ENCODE measurements around the gene KRTAP9-4. TPM values are rescaled to one million over a fixed set of nuclear protein-coding genes. Genes with fewer than 3 reads are reported as not detected.
"Not testable (repeated sequence)": the region's sequence is repeated elsewhere in the genome, so short reads cannot be mapped to it uniquely, and the experiment has no call there.

Gene KRTAP9-4, protein sequence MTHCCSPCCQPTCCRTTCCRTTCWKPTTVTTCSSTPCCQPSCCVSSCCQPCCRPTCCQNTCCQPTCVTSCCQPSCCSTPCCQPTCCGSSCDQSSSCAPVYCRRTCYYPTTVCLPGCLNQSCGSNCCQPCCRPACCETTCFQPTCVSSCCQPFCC
- not detected for total RNA-seq

DNA sequence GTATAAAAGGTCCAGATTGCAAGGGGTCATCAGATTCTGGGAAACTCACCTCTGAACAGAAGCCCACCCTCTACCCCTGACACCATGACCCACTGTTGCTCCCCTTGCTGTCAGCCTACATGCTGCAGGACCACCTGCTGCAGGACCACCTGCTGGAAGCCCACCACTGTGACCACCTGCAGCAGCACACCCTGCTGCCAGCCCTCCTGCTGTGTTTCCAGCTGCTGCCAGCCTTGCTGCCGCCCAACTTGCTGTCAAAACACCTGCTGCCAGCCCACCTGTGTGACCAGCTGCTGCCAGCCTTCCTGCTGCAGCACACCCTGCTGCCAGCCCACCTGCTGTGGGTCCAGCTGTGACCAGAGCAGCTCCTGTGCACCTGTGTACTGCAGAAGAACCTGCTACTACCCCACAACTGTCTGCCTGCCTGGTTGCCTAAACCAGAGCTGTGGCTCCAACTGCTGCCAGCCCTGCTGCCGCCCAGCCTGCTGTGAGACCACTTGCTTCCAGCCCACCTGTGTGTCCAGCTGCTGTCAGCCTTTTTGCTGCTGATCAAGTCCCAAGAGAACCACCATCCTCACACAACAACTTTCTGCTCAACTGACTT lies at the start of gene KRTAP9-4:
Gene KRTAP9-4, plus strand, starts transcription at position 51 of the 604 bp plus-strand sequence. Its CDS starts 34 bp downstream, at position 85.
- H3K27ac Mint-ChIP-seq; H3K9me3 Mint-ChIP-seq; DNase-seq (ENCODE audit: low spot score in 2 of 2); ATAC-seq; H3K36me3 Mint-ChIP-seq: not testable (repeated sequence)

- Mint-ChIP-seq H3K36me3 (no peaks in the 10 kb centered on the region), H3K9me3 (no peaks in the 10 kb centered on the region), H3K27ac (no peak overlapping the region)
- peak in 1 of 2 donors; percentile 66 for ATAC-seq
- DNase-seq (ENCODE audit: low spot score in 2 of 2): no peak
These were observed 37.5 kb upstream of the KRTAP9-4 start for GRCh38 chr17:41211845-41212466.

GRCh38 chr17:41212524-41213169 lies 36.8 kb upstream of the KRTAP9-4 start:
- Mint-ChIP-seq H3K9me3 (no peaks in the 10 kb centered on the region), H3K36me3 (no peaks in the 10 kb centered on the region), H3K27ac (no peak overlapping the region)
- DNase-seq (ENCODE audit: low spot score in 2 of 2) (no peak), ATAC-seq (no peak)

GRCh38 chr17:41215681-41216080 lies 33.8 kb upstream of the KRTAP9-4 start:
- Mint-ChIP-seq H3K36me3 (peaks cover 5 to 19% of the 10 kb centered on the region in 2 donors), H3K27ac (no peak overlapping the region), H3K9me3 (peaks cover 4 to 16% of the 10 kb centered on the region in 2 donors)
- DNase-seq (ENCODE audit: low spot score in 2 of 2) (no peak), ATAC-seq (no peak)

GRCh38 chr17:41223821-41224220 lies 25.7 kb upstream of the KRTAP9-4 start:
- ATAC-seq: no peak

DNA sequence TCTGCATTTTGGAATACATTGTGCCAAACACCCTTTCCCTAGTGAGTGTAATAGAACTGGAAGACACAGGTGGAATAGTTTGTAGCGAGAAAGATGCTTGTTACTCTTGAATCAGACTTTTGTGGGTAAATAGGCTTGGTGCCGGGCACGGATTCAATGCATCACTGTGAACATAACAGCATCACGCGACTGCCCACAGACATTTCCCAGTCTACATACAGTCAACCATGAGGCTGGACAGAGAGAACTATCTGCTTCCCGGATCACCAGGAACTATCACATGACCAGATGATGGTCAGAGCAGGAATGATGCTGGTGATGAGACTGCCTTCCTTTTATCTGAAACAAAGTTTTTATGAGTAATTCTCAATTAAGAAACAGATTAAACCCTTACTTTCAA lies 23.4 kb upstream of the KRTAP9-4 start:
- no peak overlapping the region for H3K27ac Mint-ChIP-seq
- H3K36me3 Mint-ChIP-seq: peaks cover 0 to under 1% of the 10 kb centered on the region in 2 donors
- no peak for ATAC-seq
- H3K9me3 Mint-ChIP-seq: peaks cover 0 to 4% of the 10 kb centered on the region in 2 donors
- no peak for DNase-seq (ENCODE audit: low spot score in 2 of 2)

More at GRCh38 chr17:41223821-41224220, 25.7 kb upstream of the KRTAP9-4 start:
- no peak for DNase-seq (ENCODE audit: low spot score in 2 of 2)
- Mint-ChIP-seq H3K9me3 (peaks cover 4 to 20% of the 10 kb centered on the region in 2 donors), H3K27ac (no peak overlapping the region), H3K36me3 (peaks cover 5 to 16% of the 10 kb centered on the region in 2 donors)

DNA sequence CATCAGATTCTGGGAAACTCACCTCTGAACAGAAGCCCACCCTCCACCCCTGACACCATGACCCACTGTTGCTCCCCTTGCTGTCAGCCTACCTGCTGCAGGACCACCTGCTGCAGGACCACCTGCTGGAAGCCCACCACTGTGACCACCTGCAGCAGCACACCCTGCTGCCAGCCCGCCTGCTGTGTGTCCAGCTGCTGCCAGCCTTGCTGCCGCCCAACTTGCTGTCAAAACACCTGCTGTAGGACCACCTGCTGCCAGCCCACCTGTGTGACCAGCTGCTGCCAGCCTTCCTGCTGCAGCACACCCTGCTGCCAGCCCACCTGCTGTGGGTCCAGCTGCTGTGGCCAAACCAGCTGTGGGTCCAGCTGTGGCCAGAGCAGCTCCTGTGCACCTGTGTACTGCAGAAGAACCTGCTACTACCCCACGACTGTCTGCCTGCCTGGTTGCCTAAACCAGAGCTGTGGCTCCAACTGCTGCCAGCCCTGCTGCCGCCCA lies 22.8 kb upstream of the KRTAP9-4 start, which contains the start of gene KRTAP9-2:
Gene KRTAP9-2, plus strand, starts transcription at position 51 of the 498 bp plus-strand sequence. Its CDS starts 7 bp downstream, at position 58.
- H3K27ac Mint-ChIP-seq; ATAC-seq; H3K36me3 Mint-ChIP-seq; DNase-seq (ENCODE audit: low spot score in 2 of 2); H3K9me3 Mint-ChIP-seq: not testable (repeated sequence)

DNA sequence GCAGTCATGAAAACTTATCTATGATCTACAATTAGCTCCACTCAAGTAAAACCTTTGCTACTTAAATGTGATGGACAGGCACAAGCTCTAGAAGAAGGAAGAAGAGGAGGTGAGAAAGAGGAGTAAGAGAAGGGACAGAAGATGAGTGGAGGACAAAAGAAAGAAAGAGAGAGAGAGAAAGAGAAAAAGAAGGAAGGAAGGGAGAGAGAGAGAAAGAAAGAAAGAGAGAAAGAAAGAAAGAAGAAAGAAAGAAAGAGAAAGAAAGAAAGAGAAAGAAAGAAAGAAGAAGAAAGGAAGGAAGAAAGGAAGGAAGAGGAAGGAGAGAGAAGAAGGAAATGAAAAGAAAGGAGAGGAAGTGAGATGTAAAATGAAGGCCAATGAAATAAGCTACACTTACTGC lies 19.4 kb upstream of the KRTAP9-4 start:
- Mint-ChIP-seq H3K27ac (no peak overlapping the region), H3K9me3 (no peaks in the 10 kb centered on the region), H3K36me3 (no peaks in the 10 kb centered on the region)
- DNase-seq (ENCODE audit: low spot score in 2 of 2) (no peak), ATAC-seq (no peak)

DNA sequence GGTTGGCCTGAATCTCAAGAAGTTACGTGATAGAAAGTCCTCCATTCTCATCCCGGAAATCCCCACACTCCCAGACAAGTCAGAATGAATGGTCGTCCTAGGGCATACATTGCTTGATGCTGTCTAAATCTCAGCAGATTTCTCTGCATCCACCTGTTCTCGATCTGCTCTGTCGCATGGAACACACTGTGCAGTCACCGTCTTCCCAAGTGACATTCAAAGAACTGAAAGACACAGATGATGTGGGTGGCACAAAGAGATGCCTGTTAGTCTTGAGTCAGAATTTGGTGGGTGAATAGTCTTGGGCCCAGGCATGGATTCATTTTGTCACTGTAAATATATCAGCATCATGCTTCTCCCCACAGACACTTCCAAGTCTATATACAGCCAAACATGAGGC lies 17.8 kb upstream of the KRTAP9-4 start:
- Mint-ChIP-seq H3K36me3 (no peaks in the 10 kb centered on the region), H3K9me3 (no peaks in the 10 kb centered on the region), H3K27ac (no peak overlapping the region)
- DNase-seq (ENCODE audit: low spot score in 2 of 2): no peak
- ATAC-seq: no peak

DNA sequence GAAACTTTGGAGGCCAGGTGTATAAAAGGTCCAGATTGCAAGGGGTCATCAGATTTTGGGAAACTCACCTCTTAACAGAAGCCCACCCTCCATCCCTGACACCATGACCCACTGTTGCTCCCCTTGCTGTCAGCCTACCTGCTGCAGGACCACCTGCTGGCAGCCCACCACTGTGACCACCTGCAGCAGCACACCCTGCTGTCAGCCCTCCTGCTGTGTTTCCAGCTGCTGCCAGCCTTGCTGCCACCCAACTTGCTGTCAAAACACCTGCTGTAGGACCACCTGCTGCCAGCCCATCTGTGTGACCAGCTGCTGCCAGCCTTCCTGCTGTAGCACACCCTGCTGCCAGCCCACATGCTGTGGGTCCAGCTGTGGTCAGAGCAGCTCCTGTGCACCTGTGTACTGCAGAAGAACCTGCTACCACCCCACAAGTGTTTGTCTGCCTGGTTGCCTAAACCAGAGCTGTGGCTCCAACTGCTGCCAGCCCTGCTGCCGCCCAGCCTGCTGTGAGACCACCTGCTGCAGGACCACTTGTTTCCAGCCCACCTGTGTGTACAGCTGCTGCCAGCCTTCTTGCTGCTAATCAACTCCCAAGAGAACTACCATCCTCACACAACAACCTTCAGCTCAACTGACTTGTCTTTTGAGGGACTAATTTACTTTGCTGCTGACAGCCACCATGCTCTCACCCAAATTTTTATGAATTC lies 16.9 kb upstream of the KRTAP9-4 start, which contains the start of gene KRTAP9-3:
Gene KRTAP9-3, plus strand, starts transcription at position 51 of the 707 bp plus-strand sequence. Its CDS starts 53 bp downstream, at position 104.
- not testable (repeated sequence) for ATAC-seq; DNase-seq (ENCODE audit: low spot score in 2 of 2); H3K9me3 Mint-ChIP-seq; H3K27ac Mint-ChIP-seq; H3K36me3 Mint-ChIP-seq

- H3K9me3 Mint-ChIP-seq; H3K36me3 Mint-ChIP-seq; ATAC-seq; DNase-seq (ENCODE audit: low spot score in 2 of 2); H3K27ac Mint-ChIP-seq: not testable (repeated sequence)
These were observed 12.4 kb upstream of the KRTAP9-4 start for GRCh38 chr17:41237116-41237515.

GRCh38 chr17:41237949-41238437 lies 11.5 kb upstream of the KRTAP9-4 start, which contains the start of gene KRTAP9-8:
Gene KRTAP9-8 (plus strand): TSS chr17:41237999. CDS start chr17:41238052, 53 bp downstream.
- not testable (repeated sequence) for ATAC-seq; DNase-seq (ENCODE audit: low spot score in 2 of 2); H3K9me3 Mint-ChIP-seq; H3K36me3 Mint-ChIP-seq; H3K27ac Mint-ChIP-seq

GRCh38 chr17:41246995-41247787 lies 2.3 kb upstream of the KRTAP9-4 start:
- peak overlapping the region in 1 of 2 donors; percentile 5 for H3K27ac Mint-ChIP-seq
- ATAC-seq; H3K36me3 Mint-ChIP-seq; DNase-seq (ENCODE audit: low spot score in 2 of 2); H3K9me3 Mint-ChIP-seq: not testable (repeated sequence)

DNA sequence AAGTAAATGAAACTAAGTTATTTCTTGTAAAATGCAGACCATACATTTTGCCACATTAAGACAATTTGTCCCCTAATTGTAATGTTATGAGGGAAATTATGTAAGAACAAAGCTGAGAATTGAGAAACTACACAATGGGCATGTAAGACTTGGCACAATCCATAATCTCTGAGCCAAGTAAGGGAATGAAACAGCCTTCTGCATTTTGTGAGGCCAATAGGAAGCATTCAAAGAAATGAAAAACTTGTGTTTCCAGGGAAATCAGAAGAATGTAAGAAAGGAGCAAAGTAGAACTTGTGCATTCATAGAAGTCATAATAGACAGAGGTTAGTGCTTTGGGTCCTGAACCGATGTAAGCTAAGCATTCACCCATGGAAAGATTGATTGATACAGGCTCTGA lies 1.8 kb downstream of the KRTAP9-4 start:
- Mint-ChIP-seq H3K9me3 (no peaks in the 10 kb centered on the region), H3K36me3 (no peaks in the 10 kb centered on the region), H3K27ac (no peak overlapping the region)
- no peak for ATAC-seq
- DNase-seq (ENCODE audit: low spot score in 2 of 2): no peak

- no peak for DNase-seq (ENCODE audit: low spot score in 2 of 2)
These were observed 5.4 kb downstream of the KRTAP9-4 start for GRCh38 chr17:41254861-41255260.

More at GRCh38 chr17:41254861-41255260, 5.4 kb downstream of the KRTAP9-4 start:
- H3K9me3 Mint-ChIP-seq: no peaks in the 10 kb centered on the region
- no peak overlapping the region for H3K27ac Mint-ChIP-seq
- no peaks in the 10 kb centered on the region for H3K36me3 Mint-ChIP-seq
- no peak for ATAC-seq

Measured in activated naive CD4-positive, alpha-beta T cell treated with anti-CD3 and anti-CD28 coated beads, Interleukin-2, amount 50 U/mL, for 72 hours (primary cell).